Measurements from ENCODE around the gene ZNF628. TPM values are rescaled to one million over a fixed set of nuclear protein-coding genes. Genes with fewer than 3 reads are reported as not detected.

The ZNF628 gene
- total RNA-seq, 3 donors from 2014 or later: 2.1 to 4.4 (median 4.3) TPM

- no peaks in the 10 kb centered on the region for H3K9me3 ChIP-seq
- H3K27me3 ChIP-seq: no peaks in the 10 kb centered on the region
- peaks cover 0 to 3% of the 10 kb centered on the region in 2 donors for H3K4me1 ChIP-seq
- TF ChIP-seq POLR2AphosphoS5 (IDR thresholded peaks at IDR 0.05): no peak
- peak in 1 of 3 donors; percentile 13 for TF ChIP-seq CTCF (IDR thresholded peaks at IDR 0.05)
- H3K27ac ChIP-seq: peak overlapping the region in 1 of 2 donors; percentile 80
- peak overlapping the region; percentile 43 to 73 (median 53) for H3K4me3 ChIP-seq
- intact Hi-C loops (cut with DNase I; ENCODE audit: low total_unique reads): loop anchor here (5.0 kb wide), 1 partner anchor 87 kb away; no protein-coding TSS in a partner anchor
- no peak for DNase-seq (ENCODE audit: low spot score in 2 of 2)
- H3K36me3 ChIP-seq: no peaks in the 10 kb centered on the region
Measured at GRCh38 chr19:55504252-55504603, 27.8 kb downstream of the ZNF628 start.

- Histone ChIP-seq H3K4me3 (no peak overlapping the region), H3K27me3 (no peaks in the 10 kb centered on the region), H3K27ac (no peak overlapping the region), H3K9me3 (no peaks in the 10 kb centered on the region), H3K4me1 (peaks cover 0 to 3% of the 10 kb centered on the region in 2 donors), H3K36me3 (no peaks in the 10 kb centered on the region)
- intact Hi-C loops (cut with DNase I; ENCODE audit: low total_unique reads): loop anchor here (5.0 kb wide), 1 partner anchor 88 kb away; no protein-coding TSS in a partner anchor
- TF ChIP-seq POLR2AphosphoS5 (IDR thresholded peaks at IDR 0.05): no peak
- no peak for TF ChIP-seq CTCF (IDR thresholded peaks at IDR 0.05)
- no peak for DNase-seq (ENCODE audit: low spot score in 2 of 2)
Measured at GRCh38 chr19:55504981-55505380, 28.6 kb downstream of the ZNF628 start.

- Histone ChIP-seq H3K27ac (no peak overlapping the region), H3K27me3 (no peaks in the 10 kb centered on the region), H3K9me3 (no peaks in the 10 kb centered on the region), H3K36me3 (no peaks in the 10 kb centered on the region), H3K4me3 (no peak overlapping the region), H3K4me1 (peaks cover 0 to 3% of the 10 kb centered on the region in 2 donors)
- DNase-seq (ENCODE audit: low spot score in 2 of 2): no peak
- intact Hi-C loops (cut with DNase I; ENCODE audit: low total_unique reads): no loop called here
- TF ChIP-seq CTCF (IDR thresholded peaks at IDR 0.05) (no peak), POLR2A (IDR thresholded peaks at IDR 0.05) (no peak), POLR2AphosphoS5 (IDR thresholded peaks at IDR 0.05) (no peak)
Measured at GRCh38 chr19:55508120-55508519, 31.7 kb downstream of the ZNF628 start.

GRCh38 chr19:55516878-55517620 is 40.6 kb downstream of the ZNF628 start:
- peak overlapping the region; percentile 45 to 74 (median 58) for H3K4me3 ChIP-seq
- H3K4me1 ChIP-seq: no peaks in the 10 kb centered on the region
- H3K27me3 ChIP-seq: no peaks in the 10 kb centered on the region
- TF ChIP-seq CTCF (IDR thresholded peaks at IDR 0.05) (peak; percentile 81 to 96 (median 84)), POLR2A (IDR thresholded peaks at IDR 0.05) (no peak), POLR2AphosphoS5 (IDR thresholded peaks at IDR 0.05) (peak in 2 of 3 donors; percentile 80 to 83)
- peak overlapping the region; percentile 92 to 96 for H3K27ac ChIP-seq
- DNase-seq (ENCODE audit: low spot score in 2 of 2): peak; percentile 92 to 95
- no peaks in the 10 kb centered on the region for H3K36me3 ChIP-seq
- intact Hi-C loops (cut with DNase I; ENCODE audit: low total_unique reads): no loop called here
- H3K9me3 ChIP-seq: no peaks in the 10 kb centered on the region

GRCh38 chr19:55519451-55520311 is 43.3 kb downstream of the ZNF628 start:
- Histone ChIP-seq H3K27me3 (no peaks in the 10 kb centered on the region), H3K4me3 (no peak overlapping the region), H3K36me3 (no peaks in the 10 kb centered on the region), H3K4me1 (no peaks in the 10 kb centered on the region), H3K9me3 (no peaks in the 10 kb centered on the region), H3K27ac (no peak overlapping the region)
- TF ChIP-seq POLR2AphosphoS5 (IDR thresholded peaks at IDR 0.05) (no peak), POLR2A (IDR thresholded peaks at IDR 0.05) (no peak), CTCF (IDR thresholded peaks at IDR 0.05) (no peak)
- intact Hi-C loops (cut with DNase I; ENCODE audit: low total_unique reads): no loop called here
- DNase-seq (ENCODE audit: low spot score in 2 of 2): no peak
